Small intestine (tissue), 7 donors: ENCODE measurements around the gene CD63. TPM values are rescaled to one million over a fixed set of nuclear protein-coding genes. Genes with fewer than 3 reads are reported as not detected.

ENCODE experiments used
- DNase-seq, 2 donors: peaks; one replicate each; pipeline versions ENCODE4 v3.0.0 to v3.0.0-alpha.2; 2013
- FAIRE-seq: peaks from 2 replicates; lab custom pipeline; 2012; peaks lifted over from hg19 to GRCh38; lab: Jason Lieb, UNC
- H3K27ac ChIP-seq, 3 donors: one replicate each; pipeline ENCODE4 v1.5.1; 2013; ENCODE audit warnings: low read length in 2 of 3, mild to moderate bottlenecking in 2 of 3, control low read depth in 1 of 3, inconsistent platforms in 1 of 3, low read depth in 1 of 3, moderate library complexity in 1 of 3
- H3K27me3 ChIP-seq, 3 donors: one replicate each; pipeline ENCODE4 v1.6.1; 2013; ENCODE audit warnings: low read length in 3 of 3, inconsistent platforms in 1 of 3; ENCODE audit not compliant: control insufficient read depth in 3 of 3, insufficient read depth in 3 of 3
- H3K36me3 ChIP-seq, 3 donors: one replicate each; pipeline ENCODE4 v1.6.1; 2013; ENCODE audit warnings: low read length in 3 of 3, inconsistent platforms in 1 of 3, low read depth in 1 of 3, mild to moderate bottlenecking in 1 of 3, moderate library complexity in 1 of 3; ENCODE audit not compliant: control insufficient read depth in 3 of 3, insufficient read depth in 2 of 3
- H3K4me1 ChIP-seq, 3 donors: one replicate each; pipeline ENCODE4 v1.6.1; 2013; ENCODE audit warnings: low read length in 2 of 3, inconsistent platforms in 1 of 3, low read depth in 1 of 3, mild to moderate bottlenecking in 1 of 3, moderate library complexity in 1 of 3; ENCODE audit not compliant: control insufficient read depth in 3 of 3, insufficient read depth in 2 of 3
- H3K4me3 ChIP-seq, 3 donors: one replicate each; pipeline ENCODE4 v1.5.1; 2013; ENCODE audit warnings: low read length in 3 of 3, control low read depth in 1 of 3, inconsistent platforms in 1 of 3, low read depth in 1 of 3, mild to moderate bottlenecking in 1 of 3, moderate library complexity in 1 of 3
- H3K9me3 ChIP-seq, 2 donors: one replicate each; pipeline ENCODE4 v1.6.1; 2013; ENCODE audit warnings: low read depth in 1 of 2, low read length in 1 of 2; ENCODE audit not compliant: control insufficient read depth in 2 of 2, insufficient read depth in 1 of 2
- WGBS, 3 donors: extraction: QIAGEN DNeasy Blood & Tissue Kit; methylation state at CpG; one replicate each; pipeline ENCODE4 v1.1.7; 2013; 5-methylcytosine and 5-hydroxymethylcytosine counted together
- polyA plus RNA-seq, 4 donors: library from polyadenylated mRNA; stranded (reverse) in 3 of 4; unstranded in 1 of 4; fragments of 200-250 nt in 3 of 4; fragments of 120-200 nt in 1 of 4; gene quantifications; one replicate each; pipeline versions ENCODE4 v1.2.1 to v1.2.3, GENCODE V29; 2013
- donor health status: healthy with polysubstance abuse.
- donor health status: control.
- donor health status: control.
- donor health status: Bipolar disorder and iron deficiency.
- donor health status: healthy.

Gene CD63
- polyA plus RNA-seq, 4 donors = 561 to 1,127 (median 702) TPM

- Histone ChIP-seq H3K27ac (peak overlapping the region; percentile 94 to 97 (median 97)), H3K4me1 (peaks cover 2 to 41% (median 11%) of the 10 kb centered on the region in 3 donors), H3K27me3 (no peaks in the 10 kb centered on the region), H3K9me3 (no peaks in the 10 kb centered on the region), H3K36me3 (peaks cover 2 to 32% (median 14%) of the 10 kb centered on the region in 3 donors), H3K4me3 (peak overlapping the region in 2 of 3 donors; percentile 74 to 96)
- FAIRE-seq (no peak), DNase-seq (peak in 1 of 2 donors; percentile 35)
- WGBS, 3 donors = 9 to 16% (median 14%) methylated on average over 19 of the region's 19 CpGs
Measured at GRCh38 chr12:55729819-55730818, 1.3 kb upstream of the CD63 start.

- Histone ChIP-seq H3K27me3 (no peaks in the 10 kb centered on the region), H3K4me3 (peak overlapping the region; percentile 74 to 96 (median 89)), H3K4me1 (peaks cover 2 to 53% (median 11%) of the 10 kb centered on the region in 3 donors), H3K36me3 (peaks cover 5 to 48% (median 14%) of the 10 kb centered on the region in 3 donors), H3K9me3 (no peaks in the 10 kb centered on the region), H3K27ac (peak overlapping the region; percentile 94 to 97 (median 97))
- DNase-seq (peak; percentile 49 to 90), FAIRE-seq (no peak)
- WGBS, 3 donors = 0 to 1% (median 1%) methylated on average over 43 to 61 of the region's 61 CpGs
Measured at GRCh38 chr12:55728186-55728938, 447 bp downstream of the CD63 start.

- FAIRE-seq = no peak
- peaks cover 2 to 60% (median 11%) of the 10 kb centered on the region in 3 donors for H3K4me1 ChIP-seq
Measured at GRCh38 chr12:55727643-55728185, 1.1 kb downstream of the CD63 start.

GRCh38 chr12:55726971-55727370 lies 1.8 kb downstream of the CD63 start:
- H3K4me1 ChIP-seq = peaks cover 2 to 62% (median 11%) of the 10 kb centered on the region in 3 donors
- WGBS, 3 donors = 31 to 42% (median 35%) methylated on average over 10 of the region's 10 CpGs

More at GRCh38 chr12:55727643-55728185, 1.1 kb downstream of the CD63 start:
- Histone ChIP-seq H3K9me3 (no peaks in the 10 kb centered on the region), H3K36me3 (peaks cover 5 to 55% (median 14%) of the 10 kb centered on the region in 3 donors), H3K4me3 (peak overlapping the region; percentile 74 to 96 (median 89)), H3K27ac (peak overlapping the region; percentile 94 to 97 (median 97)), H3K27me3 (no peaks in the 10 kb centered on the region)
- 8 to 44% (median 17%) methylated on average over 4 to 9 of the region's 9 CpGs for WGBS, 3 donors
- DNase-seq = peak; percentile 46 to 67

GRCh38 chr12:55725556-55725955 lies 3.3 kb downstream of the CD63 start:
- 48 to 79% (median 62%) methylated on average over 3 of the region's 3 CpGs for WGBS, 3 donors
- DNase-seq (no peak), FAIRE-seq (no peak)
- peaks cover 5 to 67% (median 14%) of the 10 kb centered on the region in 3 donors for H3K36me3 ChIP-seq
- no peak overlapping the region for H3K4me3 ChIP-seq
- H3K27me3 ChIP-seq = no peaks in the 10 kb centered on the region
- no peaks in the 10 kb centered on the region for H3K9me3 ChIP-seq
- H3K27ac ChIP-seq = peak overlapping the region in 1 of 3 donors; percentile 14
- H3K4me1 ChIP-seq = peaks cover 2 to 70% (median 11%) of the 10 kb centered on the region in 3 donors

More at GRCh38 chr12:55726971-55727370, 1.8 kb downstream of the CD63 start:
- Histone ChIP-seq H3K4me3 (peak overlapping the region in 2 of 3 donors; percentile 74 to 96), H3K9me3 (no peaks in the 10 kb centered on the region), H3K27me3 (no peaks in the 10 kb centered on the region), H3K27ac (peak overlapping the region; percentile 9 to 97 (median 94)), H3K36me3 (peaks cover 5 to 57% (median 14%) of the 10 kb centered on the region in 3 donors)
- FAIRE-seq = no peak
- peak in 1 of 2 donors; percentile 48 for DNase-seq

GRCh38 chr12:55724940-55725309 lies 3.9 kb downstream of the CD63 start:
- Histone ChIP-seq H3K4me3 (no peak overlapping the region), H3K4me1 (peaks cover 4 to 67% (median 8%) of the 10 kb centered on the region in 3 donors), H3K27ac (peak overlapping the region in 2 of 3 donors; percentile 27 to 32), H3K36me3 (peaks cover 5 to 69% (median 14%) of the 10 kb centered on the region in 3 donors), H3K9me3 (no peaks in the 10 kb centered on the region), H3K27me3 (no peaks in the 10 kb centered on the region)
- FAIRE-seq = no peak
- DNase-seq = no peak
- 39 to 50% (median 47%) methylated on average over 3 of the region's 3 CpGs for WGBS, 3 donors

GRCh38 chr12:55724226-55724939 lies 4.4 kb downstream of the CD63 start:
- Histone ChIP-seq H3K4me3 (no peak overlapping the region), H3K27me3 (no peaks in the 10 kb centered on the region), H3K36me3 (peaks cover 5 to 74% (median 14%) of the 10 kb centered on the region in 3 donors), H3K9me3 (no peaks in the 10 kb centered on the region), H3K27ac (peak overlapping the region in 1 of 3 donors; percentile 32), H3K4me1 (peaks cover 5 to 70% (median 8%) of the 10 kb centered on the region in 3 donors)
- WGBS, 3 donors = 32 to 50% (median 33%) methylated on average over 11 of the region's 11 CpGs
- peak; percentile 80 to 81 for DNase-seq
- no peak for FAIRE-seq
